Activated CD4-positive, alpha-beta T cell treated with anti-CD3 and anti-CD28 coated beads, Interleukin-2, Interleukin-6, amounts not matched to agents 100 ng/mL and 50 ng/mL, durations not matched to agents 16 hours and 8 hours (primary cell): ENCODE results near the gene BSPRY.
"Not testable (repeated sequence)": the region's sequence is repeated elsewhere in the genome, so short reads cannot be mapped to it uniquely, and the experiment has no call there.

Source experiments
- DNase-seq: peaks from one replicate; pipeline ENCODE4 v3.0.0-alpha.2; 2020

BSPRY gene

GRCh38 chr9:113370806-113371325 is 21.5 kb downstream of the BSPRY start:
- DNase-seq = no peak

GRCh38 chr9:113372059-113372458 is 22.7 kb downstream of the BSPRY start:
- no peak for DNase-seq

- DNase-seq = no peak
Measured at GRCh38 chr9:113373256-113373655, 23.9 kb downstream of the BSPRY start.

- DNase-seq = no peak
Measured at GRCh38 chr9:113373676-113374392, 24.5 kb downstream of the BSPRY start.

GRCh38 chr9:113375057-113376023 is 26.0 kb downstream of the BSPRY start:
- peak; percentile 24 for DNase-seq

GRCh38 chr9:113376634-113377567 is 27.6 kb downstream of the BSPRY start, which contains the start of gene HDHD3:
Gene HDHD3, minus strand, starts transcription at chr9:113376986. Its CDS starts 2,632 bp downstream, at chr9:113374354.
- peak; percentile 89 for DNase-seq

- DNase-seq = not testable (repeated sequence)
Measured at GRCh38 chr9:113379094-113379828, 29.9 kb downstream of the BSPRY start.

GRCh38 chr9:113379829-113380210 is 30.5 kb downstream of the BSPRY start:
- DNase-seq = not testable (repeated sequence)

- DNase-seq = peak; percentile 22
Measured at GRCh38 chr9:113380869-113381378, 31.6 kb downstream of the BSPRY start.

GRCh38 chr9:113381441-113381840 is 32.1 kb downstream of the BSPRY start:
- not testable (repeated sequence) for DNase-seq

GRCh38 chr9:113381909-113382411 is 32.6 kb downstream of the BSPRY start:
- no peak for DNase-seq

- no peak for DNase-seq
Measured at GRCh38 chr9:113386571-113387393, 37.4 kb downstream of the BSPRY start.

- DNase-seq = no peak
Measured at GRCh38 chr9:113387560-113388230, 38.4 kb downstream of the BSPRY start.

- DNase-seq = no peak
Measured at GRCh38 chr9:113388833-113389232, 39.5 kb downstream of the BSPRY start.

- no peak for DNase-seq
Measured at GRCh38 chr9:113389451-113389850, 40.1 kb downstream of the BSPRY start.

- no peak for DNase-seq
Measured at GRCh38 chr9:113390192-113390960, 41.0 kb downstream of the BSPRY start.

- no peak for DNase-seq
Measured at GRCh38 chr9:113391917-113392316, 42.6 kb downstream of the BSPRY start.

GRCh38 chr9:113393281-113393680 is 43.9 kb downstream of the BSPRY start:
- no peak for DNase-seq
